Breast epithelium (tissue), 4 donors: ENCODE measurements around the gene INIP. TPM values are rescaled to one million over a fixed set of nuclear protein-coding genes. Genes with fewer than 3 reads are reported as not detected.

Experiments
- DNase-seq, 2 donors: peaks; one replicate each; pipeline ENCODE4 v3.0.0-alpha.2; 2019; ENCODE audit warnings: low spot score in 2 of 2
- H3K27ac ChIP-seq, 2 donors: fragments of 200-600 bp; sonication (generic) in 1 of 2; one replicate each; pipeline ENCODE4 v1.5.1; 2016 to 2019; ENCODE audit warnings: mild to moderate bottlenecking in 1 of 2
- H3K27me3 ChIP-seq, 2 donors: fragments of 200-600 bp; sonication (generic) in 1 of 2; one replicate each; pipeline versions ENCODE4 v1.5.1 to v1.6.0; 2017 to 2019; ENCODE audit warnings: control low read depth in 1 of 2, mild to moderate bottlenecking in 1 of 2
- H3K36me3 ChIP-seq: fragments of 200-600 bp; one replicate; pipeline ENCODE4 v1.5.1; 2019
- H3K4me1 ChIP-seq, 2 donors: fragments of 200-600 bp; sonication (generic); one replicate each; pipeline ENCODE4 v1.5.1; 2016 to 2019; ENCODE audit warnings: control low read depth in 1 of 2
- H3K4me3 ChIP-seq, 3 donors: fragments of 200-600 bp; sonication (generic); 1 replicate in 2 of 3; 2 replicates in 1 of 3; pipeline ENCODE4 v1.5.1; 2016 to 2019; ENCODE audit warnings: mild to moderate bottlenecking in 3 of 3, moderate library complexity in 2 of 3
- H3K9me3 ChIP-seq, 2 donors: fragments of 200-600 bp; sonication (generic) in 1 of 2; one replicate each; pipeline ENCODE4 v1.5.1; 2016 to 2019; ENCODE audit warnings: control low read depth in 1 of 2
- CTCF ChIP-seq, 3 donors: fragments of 450-650 bp; IDR thresholded peaks; one replicate each; pipeline ENCODE4 v1.5.1; 2016 to 2017; ENCODE audit warnings: antibody characterized with exemption in 3 of 3, mild to moderate bottlenecking in 3 of 3, moderate library complexity in 3 of 3
- POLR2A ChIP-seq: fragments of 450-650 bp; IDR thresholded peaks from one replicate; pipeline ENCODE4 v1.6.1; 2016; ENCODE audit warnings: antibody characterized with exemption, mild to moderate bottlenecking, moderate library complexity
- POLR2AphosphoS5 ChIP-seq, 3 donors: sonication (generic); formaldehyde crosslinking; IDR thresholded peaks; one replicate each; pipeline ENCODE4 v1.6.1; 2017; ENCODE audit warnings: antibody characterized with exemption in 3 of 3
- intact Hi-C: fragments of 100-400 bp; cut with DNase I; formaldehyde crosslinking; loops from one replicate; pipeline ENCODE4 v1.15.1; 2023; ENCODE audit warnings: low total_unique reads
- total RNA-seq, 3 donors: library from RNA; depleted of rRNA; stranded (reverse); fragments of >200 nt; gene quantifications; one replicate each; pipeline ENCODE4 v1.1.0, GENCODE V29; 2016

INIP gene
- total RNA-seq, 3 donors from 2014 or later = 21.0 to 25.6 (median 21.9) TPM

- H3K4me3 ChIP-seq = no peak overlapping the region
- no peaks in the 10 kb centered on the region for H3K36me3 ChIP-seq
- peak overlapping the region in 1 of 2 donors; percentile 8 for H3K27ac ChIP-seq
- DNase-seq = no peak
- H3K4me1 ChIP-seq = peaks cover 0 to 6% of the 10 kb centered on the region in 2 donors
- TF ChIP-seq CTCF (IDR thresholded peaks at IDR 0.05) (no peak), POLR2A (no peak), POLR2AphosphoS5 (IDR thresholded peaks at IDR 0.05) (no peak)
- no peaks in the 10 kb centered on the region for H3K27me3 ChIP-seq
- intact Hi-C loops = no loop called here
- H3K9me3 ChIP-seq = no peaks in the 10 kb centered on the region
Observed at GRCh38 chr9:112719241-112719691, 1.3 kb upstream of the INIP start.

- Histone ChIP-seq H3K27me3 (no peaks in the 10 kb centered on the region), H3K27ac (no peak overlapping the region), H3K4me1 (peaks cover 0 to 6% of the 10 kb centered on the region in 2 donors), H3K9me3 (no peaks in the 10 kb centered on the region), H3K4me3 (no peak overlapping the region), H3K36me3 (no peaks in the 10 kb centered on the region)
- TF ChIP-seq CTCF (IDR thresholded peaks at IDR 0.05) = no peak
- no peak for TF ChIP-seq POLR2A
- TF ChIP-seq POLR2AphosphoS5 (IDR thresholded peaks at IDR 0.05) = no peak
- no peak for DNase-seq
- intact Hi-C loops = no loop called here
Observed at GRCh38 chr9:112712678-112713077, 5.2 kb downstream of the INIP start.

DNA sequence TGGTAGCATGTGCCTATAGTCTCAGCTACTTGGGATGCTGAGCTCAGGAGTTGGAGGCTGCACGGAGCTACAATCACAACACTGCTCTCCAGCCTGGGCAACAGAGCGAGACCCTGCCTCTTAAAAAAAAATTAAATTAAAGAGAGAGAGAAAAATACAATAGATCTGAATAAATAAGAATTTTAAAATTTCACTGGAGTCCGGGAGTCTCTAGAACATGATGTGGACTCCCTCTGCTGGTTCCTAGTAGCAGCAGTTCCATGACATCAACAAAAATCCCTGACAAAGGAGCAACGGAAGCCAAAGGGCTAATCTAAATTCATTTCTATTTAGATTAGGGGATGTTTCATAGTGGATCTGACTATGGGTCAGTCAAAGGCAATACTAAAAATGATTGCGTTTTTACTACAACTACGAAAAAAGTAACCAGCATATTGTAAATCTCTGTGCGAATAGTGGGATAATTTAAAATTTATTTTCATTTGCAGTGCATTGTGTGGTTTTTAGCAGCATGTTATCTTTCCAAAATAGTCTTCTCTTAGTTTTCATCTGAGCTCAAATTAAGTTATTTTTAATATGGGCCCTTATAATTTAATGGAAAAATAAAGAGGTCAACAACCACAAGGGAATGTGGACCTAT is 6.7 kb downstream of the INIP start:
- intact Hi-C loops = no loop called here
- TF ChIP-seq CTCF (IDR thresholded peaks at IDR 0.05) (no peak), POLR2AphosphoS5 (IDR thresholded peaks at IDR 0.05) (no peak), POLR2A (no peak)
- no peak for DNase-seq
- Histone ChIP-seq H3K27me3 (no peaks in the 10 kb centered on the region), H3K4me1 (no peaks in the 10 kb centered on the region), H3K27ac (no peak overlapping the region), H3K4me3 (no peak overlapping the region), H3K36me3 (no peaks in the 10 kb centered on the region), H3K9me3 (no peaks in the 10 kb centered on the region)

DNA sequence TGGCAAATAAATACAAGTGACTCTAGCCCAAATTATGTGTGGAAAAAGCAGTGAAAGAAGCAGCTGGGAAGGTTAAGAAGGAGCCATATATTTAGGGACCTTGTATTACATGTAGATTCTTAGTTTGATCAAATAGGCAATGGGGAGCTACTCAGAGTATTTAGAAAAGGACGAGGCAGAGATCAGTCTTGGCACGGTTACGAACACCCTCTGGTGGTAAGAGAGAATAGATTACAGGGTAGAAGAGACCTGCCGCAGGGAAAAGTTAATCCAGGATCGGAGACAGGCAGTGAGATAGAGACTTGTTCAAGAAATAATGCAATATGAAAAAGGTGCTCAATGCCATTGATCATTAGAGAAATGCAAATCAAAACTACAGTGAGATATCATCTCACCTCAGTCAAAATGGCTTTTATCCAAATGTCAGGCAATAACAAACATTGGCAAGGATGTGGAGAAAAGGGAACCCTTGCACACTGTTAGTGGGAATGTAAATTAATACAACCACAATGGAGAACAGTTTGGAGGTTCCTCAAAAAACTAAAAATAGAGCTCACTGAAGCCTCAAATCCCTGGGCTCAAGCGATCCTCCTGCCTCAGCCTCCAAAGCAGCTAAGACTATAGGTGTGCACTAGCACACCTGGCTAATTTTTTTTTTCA is 12.0 kb downstream of the INIP start:
- intact Hi-C loops = no loop called here
- no peaks in the 10 kb centered on the region for H3K4me1 ChIP-seq
- no peaks in the 10 kb centered on the region for H3K27me3 ChIP-seq
- H3K4me3 ChIP-seq = no peak overlapping the region
- H3K9me3 ChIP-seq = no peaks in the 10 kb centered on the region
- no peak for TF ChIP-seq POLR2AphosphoS5 (IDR thresholded peaks at IDR 0.05)
- no peak for TF ChIP-seq POLR2A
- TF ChIP-seq CTCF (IDR thresholded peaks at IDR 0.05) = no peak
- no peak overlapping the region for H3K27ac ChIP-seq
- no peaks in the 10 kb centered on the region for H3K36me3 ChIP-seq
- no peak for DNase-seq

DNA sequence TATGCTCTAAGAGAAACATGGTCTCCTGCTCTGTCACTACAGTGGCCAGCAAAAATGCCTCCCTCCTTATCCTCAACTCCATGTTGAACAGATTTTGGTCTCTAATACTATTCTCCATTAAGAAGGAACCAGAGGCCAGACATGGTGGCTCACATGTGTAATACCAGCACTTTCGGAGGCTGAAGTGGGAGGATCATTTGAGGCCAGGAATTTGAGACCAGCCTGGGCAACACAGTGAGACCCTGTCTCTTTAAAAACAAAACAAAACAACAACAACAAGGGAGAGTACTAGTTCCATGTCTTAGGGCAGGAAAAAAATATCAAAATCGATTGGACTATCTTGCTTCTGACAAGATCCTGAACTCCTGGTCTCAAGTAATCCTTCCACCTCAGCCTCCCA is 14.6 kb downstream of the INIP start:
- intact Hi-C loops = no loop called here
- TF ChIP-seq POLR2A (no peak), POLR2AphosphoS5 (IDR thresholded peaks at IDR 0.05) (no peak), CTCF (IDR thresholded peaks at IDR 0.05) (no peak)

More for the DNA sequence above, 14.6 kb downstream of the INIP start:
- Histone ChIP-seq H3K36me3 (no peaks in the 10 kb centered on the region), H3K27ac (no peak overlapping the region), H3K4me1 (no peaks in the 10 kb centered on the region), H3K9me3 (no peaks in the 10 kb centered on the region), H3K27me3 (no peaks in the 10 kb centered on the region), H3K4me3 (no peak overlapping the region)
- no peak for DNase-seq
